IPS-NIHi11 (cell line): Measurements from ENCODE around the gene C4orf54.

Experiments
- DNase-seq: peaks from one replicate; pipeline ENCODE4 v3.0.0; 2012; ENCODE audit warnings: mixed read lengths, low spot score

The C4orf54 gene

GRCh38 chr4:99651811-99652485 is 5.7 kb downstream of the C4orf54 start:
- DNase-seq: no peak

GRCh38 chr4:99651016-99651769 is 6.4 kb downstream of the C4orf54 start:
- no peak for DNase-seq

GRCh38 chr4:99649778-99650177 is 7.8 kb downstream of the C4orf54 start:
- DNase-seq: no peak

- no peak for DNase-seq
Measured at GRCh38 chr4:99649208-99649607, 8.4 kb downstream of the C4orf54 start.

- no peak for DNase-seq
Measured at GRCh38 chr4:99648321-99648720, 9.3 kb downstream of the C4orf54 start.

- no peak for DNase-seq
Measured at GRCh38 chr4:99647071-99647470, 10.6 kb downstream of the C4orf54 start.

- DNase-seq: no peak
Measured at GRCh38 chr4:99645638-99646037, 12.0 kb downstream of the C4orf54 start.

GRCh38 chr4:99645036-99645435 is 12.6 kb downstream of the C4orf54 start:
- DNase-seq: peak; percentile 37

- no peak for DNase-seq
Measured at GRCh38 chr4:99644453-99644852, 13.2 kb downstream of the C4orf54 start.

GRCh38 chr4:99642725-99643489 is 14.7 kb downstream of the C4orf54 start:
- no peak for DNase-seq

- no peak for DNase-seq
Measured at GRCh38 chr4:99640676-99641075, 17.0 kb downstream of the C4orf54 start.

- no peak for DNase-seq
Measured at GRCh38 chr4:99637174-99637573, 20.5 kb downstream of the C4orf54 start.

- DNase-seq: no peak
Measured at GRCh38 chr4:99636422-99636821, 21.2 kb downstream of the C4orf54 start.

- no peak for DNase-seq
Measured at GRCh38 chr4:99635601-99636000, 22.0 kb downstream of the C4orf54 start.

- DNase-seq: no peak
Measured at GRCh38 chr4:99634742-99635360, 22.8 kb downstream of the C4orf54 start.

- no peak for DNase-seq
Measured at GRCh38 chr4:99633772-99634171, 23.9 kb downstream of the C4orf54 start.

GRCh38 chr4:99630857-99631360 is 26.7 kb downstream of the C4orf54 start:
- DNase-seq: no peak

- no peak for DNase-seq
Measured at GRCh38 chr4:99629962-99630554, 27.6 kb downstream of the C4orf54 start.

GRCh38 chr4:99628040-99628439 is 29.6 kb downstream of the C4orf54 start:
- DNase-seq: no peak

- DNase-seq: no peak
Measured at GRCh38 chr4:99625369-99625768, 32.3 kb downstream of the C4orf54 start.

- DNase-seq: no peak
Measured at GRCh38 chr4:99624141-99624719, 33.4 kb downstream of the C4orf54 start.
